ENCODE results near the gene DIPK1A.

GRCh38 chr1:92961896-92962752 lies 862 bp upstream of the DIPK1A start:
- TF ChIP-seq CTCF (IDR thresholded peaks at IDR 0.05) = no peak
- peak in 1 of 2 donors; percentile 17 for TF ChIP-seq POLR2A (IDR thresholded peaks at IDR 0.05)

All from thyroid gland (tissue), 4 donors.